GM23338 (cell line): ENCODE results near the gene IL1RN. TPM values are rescaled to one million over a fixed set of nuclear protein-coding genes. Genes with fewer than 3 reads are reported as not detected.

ENCODE experiments used
- ATAC-seq: fragments of 200-7000 bp; cut with Tn5 transposase; 3 replicates; pipeline ENCODE4 v1.9.1; 2020
- DNase-seq: peaks from one replicate; pipeline ENCODE4 v3.0.0-alpha.2; 2015; ENCODE audit warnings: low spot score
- H2AFZ ChIP-seq: fragments of 200-600 bp; sonication (generic); 2 replicates; pipeline ENCODE4 v1.8.0; 2016; ENCODE audit warnings: antibody characterized with exemption, mild to moderate bottlenecking, moderate library complexity
- H3F3A ChIP-seq: fragments of 200-600 bp; sonication (generic); replicated peaks from 2 replicates; pipeline ENCODE4 v1.8.0; 2017; ENCODE audit warnings: antibody characterized with exemption, mixed run types, low read depth
- H3K27ac ChIP-seq: fragments of 200-600 bp; sonication (generic); 2 replicates; pipeline ENCODE4 v1.6.1; 2016; ENCODE audit warnings: low read depth
- H3K27me3 ChIP-seq: fragments of 200-600 bp; sonication (generic); 2 replicates; pipeline ENCODE4 v1.8.0; 2016; ENCODE audit warnings: mild to moderate bottlenecking, mixed run types, moderate library complexity; ENCODE audit not compliant: insufficient read depth
- H3K36me3 ChIP-seq: fragments of 200-600 bp; sonication (generic); 2 replicates; pipeline ENCODE4 v1.8.0; 2016; ENCODE audit warnings: mild to moderate bottlenecking; ENCODE audit not compliant: insufficient read depth
- H3K4me1 ChIP-seq: fragments of 200-600 bp; sonication (generic); 2 replicates; pipeline ENCODE4 v1.8.0; 2016; ENCODE audit warnings: mild to moderate bottlenecking, moderate library complexity; ENCODE audit not compliant: insufficient read depth
- H3K4me2 ChIP-seq: fragments of 200-600 bp; sonication (generic); 2 replicates; pipeline ENCODE4 v1.7.1; 2017; ENCODE audit warnings: mixed run types
- H3K4me3 ChIP-seq: fragments of 200-600 bp; sonication (generic); 2 replicates; pipeline ENCODE4 v1.6.1; 2016; ENCODE audit warnings: mixed run types
- H3K79me2 ChIP-seq: fragments of 200-600 bp; sonication (generic); replicated peaks from 2 replicates; pipeline ENCODE4 v1.8.0; 2017; ENCODE audit warnings: mild to moderate bottlenecking; ENCODE audit not compliant: insufficient read depth
- H3K9me2 ChIP-seq: fragments of 200-600 bp; sonication (generic); 2 replicates; pipeline ENCODE4 v1.8.0; 2017; ENCODE audit not compliant: insufficient read depth
- H4K20me1 ChIP-seq: fragments of 200-600 bp; sonication (generic); replicated peaks from 2 replicates; pipeline ENCODE4 v1.8.0; 2017; ENCODE audit warnings: mild to moderate bottlenecking; ENCODE audit not compliant: insufficient read depth
- H3K27ac Mint-ChIP-seq: 2 replicates; pipeline ENCODE4 v1.8.0; 2020; ENCODE audit warnings: inconsistent platforms, mild to moderate bottlenecking, moderate library complexity, mixed read lengths
- H3K27me3 Mint-ChIP-seq: 3 replicates; pipeline ENCODE4 v1.8.0; 2022; ENCODE audit warnings: low read depth, mild to moderate bottlenecking, moderate library complexity, mixed read lengths, inconsistent platforms; ENCODE audit not compliant: insufficient read depth, poor library complexity
- H3K36me3 Mint-ChIP-seq: 3 replicates; pipeline ENCODE4 v1.8.0; 2021; ENCODE audit warnings: low read depth, mild to moderate bottlenecking, inconsistent platforms, moderate library complexity, mixed read lengths
- H3K4me1 Mint-ChIP-seq: 3 replicates; pipeline ENCODE4 v1.8.0; 2020; ENCODE audit warnings: mild to moderate bottlenecking, inconsistent platforms, mixed read lengths
- H3K4me3 Mint-ChIP-seq: 3 replicates; pipeline ENCODE4 v1.8.0; 2021; ENCODE audit warnings: moderate library complexity, mild to moderate bottlenecking, inconsistent platforms, mixed read lengths
- H3K9me3 Mint-ChIP-seq: 3 replicates; pipeline ENCODE4 v1.8.0; 2020; ENCODE audit warnings: moderate library complexity, mild to moderate bottlenecking, inconsistent platforms, mixed read lengths
- CREB1 ChIP-seq: fragments of 250-450 bp; sonication (Bioruptor Pico); IDR thresholded peaks from 2 replicates; pipeline ENCODE4 v1.5.0; 2020; ENCODE audit warnings: low read depth, mild to moderate bottlenecking, moderate library complexity
- ETS1 ChIP-seq: IDR thresholded peaks from 2 replicates; pipeline ENCODE4 v1.6.1; 2016; ENCODE audit warnings: antibody characterized with exemption
- EZH2 ChIP-seq: fragments of 200-600 bp; sonication (generic); IDR thresholded peaks from one replicate; pipeline ENCODE4 v1.8.0; 2017; ENCODE audit warnings: antibody characterized with exemption, mild to moderate bottlenecking, low read depth; ENCODE audit not compliant: unreplicated experiment
- EZH2phosphoT487 ChIP-seq: fragments of 200-600 bp; sonication (generic); IDR thresholded peaks from one replicate; pipeline ENCODE4 v1.8.1; 2018; ENCODE audit warnings: antibody characterized with exemption; ENCODE audit not compliant: unreplicated experiment
- JUNB ChIP-seq: IDR thresholded peaks from one replicate; pipeline ENCODE4 v1.6.1; 2016; ENCODE audit warnings: antibody characterized with exemption; ENCODE audit not compliant: unreplicated experiment
- NANOG ChIP-seq: IDR thresholded peaks from 2 replicates; pipeline ENCODE4 v1.6.1; 2016; ENCODE audit warnings: antibody characterized with exemption, borderline replicate concordance
- POLR2AphosphoS5 ChIP-seq: IDR thresholded peaks from 2 replicates; pipeline ENCODE4 v1.6.1; 2016; ENCODE audit warnings: antibody characterized with exemption, low read depth
- REST ChIP-seq: IDR thresholded peaks from one replicate; pipeline ENCODE4 v1.6.1; 2018; ENCODE audit warnings: antibody characterized with exemption; ENCODE audit not compliant: unreplicated experiment
- STAT1 ChIP-seq: IDR thresholded peaks from one replicate; pipeline ENCODE4 v1.6.1; 2016; ENCODE audit warnings: antibody characterized with exemption; ENCODE audit not compliant: unreplicated experiment
- ZNF114 ChIP-seq: fragments of 250-450 bp; sonication (Bioruptor Pico); IDR thresholded peaks from 2 replicates; pipeline ENCODE4 v1.5.0; 2020; ENCODE audit warnings: mild to moderate bottlenecking, moderate library complexity
- ZNF462 ChIP-seq: fragments of 250-450 bp; sonication (Bioruptor Pico); IDR thresholded peaks from 2 replicates; pipeline ENCODE4 v1.5.0; 2020; ENCODE audit warnings: mild to moderate bottlenecking, moderate library complexity
- polyA plus RNA-seq: library from polyadenylated mRNA; unstranded; fragments of >200 nt; fragmentation: Nextera tagmentation; extraction: Ambion mirVana; gene quantifications from 2 replicates; pipeline ENCODE4 v1.2.1, GENCODE V29; 2016
- total RNA-seq: library from RNA; depleted of rRNA; stranded (reverse); fragments of >200 nt; shearing (Covaris generic); gene quantifications from 2 replicates; pipeline ENCODE4 v1.2.3, GENCODE V29; 2014
- TF ChIP-seq, protein P1 (sequence below), 2 experiments: fragments of 200-600 bp in 1 of 2; sonication (generic) in 1 of 2; conservative IDR thresholded peaks; 2 replicates each; pipeline versions ENCODE4 v1.5.1 to v1.6.1; 2016 to 2017; ENCODE audit warnings: antibody characterized with exemption in 2 of 2, low read depth in 2 of 2, mild to moderate bottlenecking in 2 of 2, moderate library complexity in 1 of 2

Gene IL1RN
- total and polyA plus RNA-seq, 2 experiments from 2014 or later: not detected

- no peaks in the 10 kb centered on the region for H3K79me2 ChIP-seq
- H3F3A ChIP-seq: no peaks in the 10 kb centered on the region
- H3K4me3 Mint-ChIP-seq: no peak overlapping the region
- no peaks in the 10 kb centered on the region for H3K4me1 ChIP-seq
- no peaks in the 10 kb centered on the region for H3K9me2 ChIP-seq
- H3K9me3 Mint-ChIP-seq: no peaks in the 10 kb centered on the region
- no peaks in the 10 kb centered on the region for H3K27me3 Mint-ChIP-seq
- H3K27me3 ChIP-seq: no peaks in the 10 kb centered on the region
- TF ChIP-seq JUNB: no peak
- TF ChIP-seq ZNF462 (CRISPR knock-in tag): no peak
- no peak for TF ChIP-seq POLR2AphosphoS5
- no peak for TF ChIP-seq EZH2phosphoT487
- TF ChIP-seq STAT1: no peak
- TF ChIP-seq REST: no peak
- no peak for TF ChIP-seq ZNF114 (CRISPR knock-in tag)
- TF ChIP-seq, protein P1, sequence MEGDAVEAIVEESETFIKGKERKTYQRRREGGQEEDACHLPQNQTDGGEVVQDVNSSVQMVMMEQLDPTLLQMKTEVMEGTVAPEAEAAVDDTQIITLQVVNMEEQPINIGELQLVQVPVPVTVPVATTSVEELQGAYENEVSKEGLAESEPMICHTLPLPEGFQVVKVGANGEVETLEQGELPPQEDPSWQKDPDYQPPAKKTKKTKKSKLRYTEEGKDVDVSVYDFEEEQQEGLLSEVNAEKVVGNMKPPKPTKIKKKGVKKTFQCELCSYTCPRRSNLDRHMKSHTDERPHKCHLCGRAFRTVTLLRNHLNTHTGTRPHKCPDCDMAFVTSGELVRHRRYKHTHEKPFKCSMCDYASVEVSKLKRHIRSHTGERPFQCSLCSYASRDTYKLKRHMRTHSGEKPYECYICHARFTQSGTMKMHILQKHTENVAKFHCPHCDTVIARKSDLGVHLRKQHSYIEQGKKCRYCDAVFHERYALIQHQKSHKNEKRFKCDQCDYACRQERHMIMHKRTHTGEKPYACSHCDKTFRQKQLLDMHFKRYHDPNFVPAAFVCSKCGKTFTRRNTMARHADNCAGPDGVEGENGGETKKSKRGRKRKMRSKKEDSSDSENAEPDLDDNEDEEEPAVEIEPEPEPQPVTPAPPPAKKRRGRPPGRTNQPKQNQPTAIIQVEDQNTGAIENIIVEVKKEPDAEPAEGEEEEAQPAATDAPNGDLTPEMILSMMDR (conservative IDR thresholded peaks at IDR 0.05; ENCODE audit: low read depth in 2 of 2): no peak
- TF ChIP-seq ETS1: no peak
- TF ChIP-seq CREB1: no peak
- no peak for TF ChIP-seq EZH2
- TF ChIP-seq NANOG: no peak
- no peaks in the 10 kb centered on the region for H3K36me3 ChIP-seq
- H4K20me1 ChIP-seq: no peaks in the 10 kb centered on the region
- DNase-seq (no peak), ATAC-seq (no peak)
- no peak overlapping the region for H3K4me2 ChIP-seq
- no peak overlapping the region for H3K27ac Mint-ChIP-seq
- H2AFZ ChIP-seq: no peak overlapping the region
- no peak overlapping the region for H3K27ac ChIP-seq
- H3K4me3 ChIP-seq: no peak overlapping the region
- no peaks in the 10 kb centered on the region for H3K36me3 Mint-ChIP-seq
- H3K4me1 Mint-ChIP-seq: no peaks in the 10 kb centered on the region
These were observed 39.0 kb upstream of the IL1RN start for GRCh38 chr2:113088213-113088992.
